GM06990 (cell line): ENCODE data around the gene SIGLEC10.
A peak's percentile ranks its signal among the peaks of the same experiment; 100 is the strongest.

Experiments used
- DNase-seq: peaks from one replicate; pipeline ENCODE4 v3.0.0-alpha.2; 2011; ENCODE audit not compliant: insufficient read length; ENCODE audit errors: extremely low read depth
- H3K27me3 ChIP-seq: replicated peaks from 2 replicates; pipeline ENCODE4 v1.6.0; 2011; ENCODE audit warnings: low read length; ENCODE audit not compliant: control insufficient read depth, insufficient read depth
- H3K36me3 ChIP-seq: 2 replicates; pipeline ENCODE4 v1.5.1; 2011; ENCODE audit warnings: low read length; ENCODE audit not compliant: control insufficient read depth, insufficient read depth
- H3K4me3 ChIP-seq: replicated peaks from 2 replicates; pipeline ENCODE4 v1.5.1; 2011; ENCODE audit warnings: low read depth, mild to moderate bottlenecking, control low read depth, low read length
- CTCF ChIP-seq: IDR thresholded peaks from 2 replicates; pipeline ENCODE4 v1.5.1; 2011; ENCODE audit warnings: low read length, control low read depth, mild to moderate bottlenecking, inconsistent platforms; ENCODE audit not compliant: insufficient read depth, poor library complexity, severe bottlenecking

Gene SIGLEC10

DNA sequence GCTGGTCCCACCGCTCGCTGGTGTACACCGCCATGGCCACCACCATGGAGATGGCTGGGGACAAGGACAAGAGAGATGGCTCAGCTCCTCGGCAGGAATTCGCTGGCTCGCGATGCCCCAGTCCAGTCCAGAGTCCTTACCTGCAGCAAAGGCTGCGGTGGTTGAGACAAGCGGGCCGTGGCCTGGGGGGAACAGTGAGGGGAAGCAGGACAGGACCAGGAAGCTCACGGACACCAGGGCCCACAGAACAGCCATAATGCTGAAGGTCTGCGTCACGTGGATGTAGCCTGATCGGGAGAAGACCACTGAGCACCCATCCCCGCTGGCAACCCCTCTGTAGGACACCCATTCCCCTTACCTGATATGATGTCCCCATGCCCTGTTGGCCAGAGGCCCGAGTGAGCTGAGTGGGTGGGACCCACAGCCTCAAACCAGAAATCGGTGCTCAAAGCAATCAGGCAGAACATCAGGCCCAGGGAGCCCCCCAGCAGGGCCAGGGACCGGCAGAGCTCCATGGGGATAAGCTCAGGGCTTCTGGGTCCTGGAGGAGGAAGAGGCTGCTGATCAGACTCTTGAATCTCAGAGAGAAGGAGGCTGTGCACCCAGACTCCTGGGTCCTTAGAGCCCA lies 45.3 kb downstream of the SIGLEC10 start:
- DNase-seq = no peak
- Histone ChIP-seq H3K4me3 (no peak overlapping the region), H3K36me3 (no peaks in the 10 kb centered on the region), H3K27me3 (no peaks in the 10 kb centered on the region)
- TF ChIP-seq CTCF = no peak

GRCh38 chr19:51371186-51371690 lies 46.2 kb downstream of the SIGLEC10 start:
- TF ChIP-seq CTCF = no peak
- H3K4me3 ChIP-seq = no peak overlapping the region
- DNase-seq = no peak
- H3K36me3 ChIP-seq = no peaks in the 10 kb centered on the region
- H3K27me3 ChIP-seq = no peaks in the 10 kb centered on the region

DNA sequence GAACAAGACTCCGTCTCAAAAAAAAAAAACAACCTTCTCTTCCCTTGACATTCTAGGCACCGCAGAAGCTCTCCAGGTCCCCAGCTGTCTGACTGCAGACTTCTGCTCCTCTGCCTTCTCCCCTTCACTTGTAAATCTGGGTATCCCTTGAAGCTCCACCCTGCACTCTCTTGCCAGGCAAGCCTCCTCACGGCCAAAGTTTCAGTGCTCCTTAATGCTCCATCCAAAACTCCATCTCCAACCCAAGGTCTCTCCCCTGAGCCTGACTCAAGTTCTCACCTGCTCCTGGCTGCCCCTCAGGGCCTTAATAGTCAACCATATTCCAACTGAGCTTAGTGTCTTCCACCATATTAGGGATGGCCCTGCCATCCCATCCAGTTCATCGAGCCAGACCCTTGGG lies 47.2 kb downstream of the SIGLEC10 start:
- no peak for TF ChIP-seq CTCF
- H3K4me3 ChIP-seq = no peak overlapping the region
- DNase-seq = no peak

GRCh38 chr19:51368366-51369282 lies 48.8 kb downstream of the SIGLEC10 start, which contains the start of gene CLDND2:
TSS of gene CLDND2 (minus strand) at chr19:51369003. CDS start at chr19:51368577, 426 bp downstream.
- H3K4me3 ChIP-seq = peak within 1 kb of the TSS; percentile 89
- no peaks in the 10 kb centered on the region for H3K36me3 ChIP-seq
- no peaks in the 10 kb centered on the region for H3K27me3 ChIP-seq
- TF ChIP-seq CTCF = no peak
- DNase-seq = no peak

More for the DNA sequence above, 47.2 kb downstream of the SIGLEC10 start:
- H3K36me3 ChIP-seq = no peaks in the 10 kb centered on the region
- H3K27me3 ChIP-seq = no peaks in the 10 kb centered on the region

- no peaks in the 10 kb centered on the region for H3K27me3 ChIP-seq
- no peaks in the 10 kb centered on the region for H3K36me3 ChIP-seq
- peak; percentile 99 for DNase-seq
- H3K4me3 ChIP-seq = peak overlapping the region; percentile 89
- no peak for TF ChIP-seq CTCF
Measured at GRCh38 chr19:51367565-51368365, 49.7 kb downstream of the SIGLEC10 start.
